SU-DHL-6 (cell line): ENCODE measurements around the gene RPS27A.

Experiments
- H2AFZ ChIP-seq: fragments of 200-600 bp; sonication (generic); 2 replicates; pipeline ENCODE4 v1.6.1; 2014; ENCODE audit warnings: low read depth, mild to moderate bottlenecking, moderate library complexity, mixed read lengths, antibody characterized with exemption, low read length; ENCODE audit not compliant: severe bottlenecking
- H3F3A ChIP-seq: fragments of 200-600 bp; shearing (Covaris generic); 2 replicates; pipeline ENCODE4 v1.6.0; 2016; ENCODE audit warnings: antibody characterized with exemption, mild to moderate bottlenecking; ENCODE audit not compliant: insufficient read depth
- H3K27ac ChIP-seq: fragments of 200-600 bp; sonication (generic); 2 replicates; pipeline ENCODE4 v1.5.1; 2016; ENCODE audit warnings: low read depth, mild to moderate bottlenecking, low read length, moderate library complexity, mixed read lengths
- H3K27me3 ChIP-seq: fragments of 200-600 bp; sonication (generic), shearing (Covaris generic); 2 replicates; pipeline ENCODE4 v1.6.0; 2014; ENCODE audit warnings: mild to moderate bottlenecking, low read length
- H3K36me3 ChIP-seq: fragments of 200-600 bp; sonication (generic); 2 replicates; pipeline ENCODE4 v1.6.1; 2014; ENCODE audit warnings: mild to moderate bottlenecking, low read length, mixed read lengths
- H3K4me2 ChIP-seq: fragments of 300-600, 200-600 bp; shearing (Covaris generic), sonication (generic); 2 replicates; pipeline ENCODE4 v1.6.0; 2014; ENCODE audit warnings: low read length, low read depth, mild to moderate bottlenecking; ENCODE audit not compliant: poor library complexity, severe bottlenecking
- H3K4me3 ChIP-seq: fragments of 200-600 bp; sonication (generic); 2 replicates; pipeline ENCODE4 v1.5.1; 2014; ENCODE audit warnings: antibody characterized with exemption, low read length, mild to moderate bottlenecking, mixed read lengths; ENCODE audit not compliant: insufficient read depth, poor library complexity, severe bottlenecking
- H3K79me2 ChIP-seq: fragments of 200-600 bp; sonication (generic); 2 replicates; pipeline ENCODE4 v1.6.1; 2014; ENCODE audit warnings: mild to moderate bottlenecking, low read length, moderate library complexity; ENCODE audit not compliant: insufficient read depth
- H3K9ac ChIP-seq: fragments of 200-600 bp; sonication (generic); 2 replicates; pipeline ENCODE4 v1.7.0; 2014; ENCODE audit warnings: mild to moderate bottlenecking, low read length
- H3K9me2 ChIP-seq: fragments of 200-600 bp; sonication (generic); replicated peaks from 2 replicates; pipeline ENCODE4 v1.6.1; 2014; ENCODE audit warnings: low read length; ENCODE audit not compliant: insufficient read depth
- H3K9me3 ChIP-seq: fragments of 200-600 bp; sonication (generic); 2 replicates; pipeline ENCODE4 v1.6.1; 2014; ENCODE audit warnings: low read length, mixed read lengths; ENCODE audit not compliant: insufficient read depth
- H4K20me1 ChIP-seq: fragments of 200-600 bp; sonication (generic); 2 replicates; pipeline ENCODE4 v1.6.1; 2014; ENCODE audit warnings: low read depth, mild to moderate bottlenecking, antibody characterized with exemption, low read length, moderate library complexity, mixed read lengths
- CTCF ChIP-seq: fragments of 200-600 bp; sonication (generic); IDR thresholded peaks from one replicate; pipeline ENCODE4 v1.5.1; 2017; ENCODE audit warnings: antibody characterized with exemption, mild to moderate bottlenecking, low read length, moderate library complexity; ENCODE audit not compliant: insufficient read depth, poor library complexity, severe bottlenecking
- EZH2phosphoT487 ChIP-seq: fragments of 200-600 bp; sonication (generic), shearing (Covaris generic); conservative IDR thresholded peaks from 2 replicates; pipeline ENCODE4 v1.6.1; 2018; ENCODE audit warnings: mild to moderate bottlenecking, antibody characterized with exemption, low read length, moderate library complexity, mixed read lengths

RPS27A gene

GRCh38 chr2:55200416-55200815, 32.1 kb upstream of the RPS27A start:
- Histone ChIP-seq H2AFZ (no peak overlapping the region), H3K9ac (no peak overlapping the region), H3K36me3 (peaks cover 8% of the 10 kb centered on the region), H3K27ac (no peak overlapping the region), H3K27me3 (no peaks in the 10 kb centered on the region), H3K9me2 (no peaks in the 10 kb centered on the region), H3F3A (no peaks in the 10 kb centered on the region), H3K9me3 (no peaks in the 10 kb centered on the region), H3K4me3 (no peak overlapping the region), H3K79me2 (no peaks in the 10 kb centered on the region), H4K20me1 (no peaks in the 10 kb centered on the region), H3K4me2 (no peak overlapping the region)
- no peak for TF ChIP-seq CTCF
- TF ChIP-seq EZH2phosphoT487: no peak

GRCh38 chr2:55204536-55204935, 28.0 kb upstream of the RPS27A start:
- no peak overlapping the region for H3K4me3 ChIP-seq
- no peaks in the 10 kb centered on the region for H3K27me3 ChIP-seq
- H3K79me2 ChIP-seq: no peaks in the 10 kb centered on the region
- no peak overlapping the region for H3K9ac ChIP-seq
- H3K27ac ChIP-seq: no peak overlapping the region
- H2AFZ ChIP-seq: no peak overlapping the region
- no peaks in the 10 kb centered on the region for H3K9me3 ChIP-seq
- no peaks in the 10 kb centered on the region for H4K20me1 ChIP-seq
- H3K36me3 ChIP-seq: peaks cover 8% of the 10 kb centered on the region
- no peak overlapping the region for H3K4me2 ChIP-seq
- no peak for TF ChIP-seq CTCF
- no peak for TF ChIP-seq EZH2phosphoT487
- H3F3A ChIP-seq: no peaks in the 10 kb centered on the region
- H3K9me2 ChIP-seq: no peaks in the 10 kb centered on the region

- Histone ChIP-seq H3K27me3 (no peaks in the 10 kb centered on the region), H3K4me2 (no peak overlapping the region), H3F3A (no peaks in the 10 kb centered on the region), H3K9me3 (no peaks in the 10 kb centered on the region), H3K9ac (no peak overlapping the region), H3K27ac (no peak overlapping the region), H3K79me2 (no peaks in the 10 kb centered on the region), H4K20me1 (no peaks in the 10 kb centered on the region), H3K9me2 (no peaks in the 10 kb centered on the region), H3K4me3 (no peak overlapping the region), H2AFZ (no peak overlapping the region), H3K36me3 (peaks cover 8% of the 10 kb centered on the region)
- TF ChIP-seq EZH2phosphoT487 (no peak), CTCF (no peak)
These were observed 27.5 kb upstream of the RPS27A start for GRCh38 chr2:55204950-55205349.

GRCh38 chr2:55213822-55214221, 18.7 kb upstream of the RPS27A start:
- Histone ChIP-seq H3K36me3 (no peaks in the 10 kb centered on the region), H3K9me2 (no peaks in the 10 kb centered on the region), H3K4me2 (no peak overlapping the region), H4K20me1 (no peaks in the 10 kb centered on the region), H2AFZ (no peak overlapping the region), H3K79me2 (no peaks in the 10 kb centered on the region), H3K27me3 (no peaks in the 10 kb centered on the region), H3F3A (no peaks in the 10 kb centered on the region), H3K4me3 (no peak overlapping the region), H3K27ac (no peak overlapping the region), H3K9ac (no peak overlapping the region), H3K9me3 (no peaks in the 10 kb centered on the region)
- no peak for TF ChIP-seq CTCF
- no peak for TF ChIP-seq EZH2phosphoT487
